RPMI7951 (cell line): ENCODE data around the gene DAGLB. TPM values are rescaled to one million over a fixed set of nuclear protein-coding genes. Genes with fewer than 3 reads are reported as not detected.
"Not testable (repeated sequence)": the region's sequence is repeated elsewhere in the genome, so short reads cannot be mapped to it uniquely, and the experiment has no call there.

Experiments used
- DNase-seq: peaks from one replicate; pipeline ENCODE4 v3.0.0-alpha.2; 2012; ENCODE audit warnings: low read depth
- total RNA-seq: library from RNA; depleted of rRNA; stranded (reverse); fragments of >200 nt; shearing (Covaris generic); gene quantifications from 2 replicates; pipeline ENCODE4 v1.2.3, GENCODE V29; 2014

DAGLB gene
- total RNA-seq, 1 experiment from 2014 or later, result 13.0 TPM

DNA sequence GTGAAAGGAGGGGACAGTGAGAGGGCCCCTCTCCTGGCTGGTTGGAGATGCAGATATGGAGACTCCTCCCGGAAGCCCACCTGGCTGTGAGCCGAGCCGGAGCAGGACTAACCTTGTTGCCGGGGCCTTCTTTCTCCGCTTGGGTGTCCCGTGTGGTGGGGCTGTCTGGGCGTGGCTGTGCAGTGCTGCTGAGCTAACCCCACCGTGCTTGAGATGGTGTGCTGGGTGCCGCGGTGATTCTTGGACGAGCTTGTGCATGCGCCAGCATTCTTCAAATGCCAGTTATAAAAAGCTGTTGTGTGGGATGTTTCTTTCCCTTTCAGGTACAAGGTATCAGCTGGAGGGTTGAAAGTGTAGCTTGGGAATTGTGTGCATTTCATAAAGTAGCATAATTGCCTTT lies 48.8 kb downstream of the DAGLB start:
- DNase-seq, result no peak

DNA sequence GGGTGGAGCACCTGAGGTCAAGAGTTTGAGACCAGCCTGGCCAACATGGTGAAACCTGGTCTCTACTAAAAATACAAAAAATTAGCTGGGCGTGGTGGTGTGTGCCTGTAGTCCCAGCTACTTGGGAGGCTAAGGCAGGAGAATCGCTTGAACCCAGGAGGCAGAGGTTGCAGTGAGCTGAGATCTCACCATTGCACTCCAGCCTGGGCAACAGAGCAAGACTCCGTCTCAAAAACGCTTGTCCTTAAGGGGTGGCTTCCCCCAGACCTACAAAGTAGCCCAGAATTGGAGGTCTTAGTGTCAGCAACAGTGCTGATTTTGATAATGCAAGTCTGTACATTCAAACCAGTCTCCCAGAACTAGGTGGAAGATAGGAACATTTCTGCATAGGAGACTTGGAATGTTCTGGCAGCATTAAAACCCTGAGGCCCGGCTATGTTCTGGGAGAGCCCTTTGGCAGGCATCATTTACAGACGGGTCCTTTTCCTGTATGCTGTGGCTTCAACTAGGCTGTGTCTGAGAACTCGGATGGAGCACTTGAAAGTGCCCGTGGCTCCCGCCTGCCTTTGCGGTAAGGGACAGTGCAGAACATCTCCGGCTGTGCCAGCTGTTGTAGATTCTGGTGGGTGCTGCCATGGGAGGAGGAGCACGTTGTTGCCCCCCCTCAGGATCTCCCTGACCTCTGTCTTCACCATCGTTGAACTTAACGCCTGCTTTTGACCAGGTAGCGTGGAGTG lies 49.8 kb downstream of the DAGLB start:
- not testable (repeated sequence) for DNase-seq

- DNase-seq, result no peak
Observed at GRCh38 chr7:6395898-6396595, 51.7 kb downstream of the DAGLB start.

DNA sequence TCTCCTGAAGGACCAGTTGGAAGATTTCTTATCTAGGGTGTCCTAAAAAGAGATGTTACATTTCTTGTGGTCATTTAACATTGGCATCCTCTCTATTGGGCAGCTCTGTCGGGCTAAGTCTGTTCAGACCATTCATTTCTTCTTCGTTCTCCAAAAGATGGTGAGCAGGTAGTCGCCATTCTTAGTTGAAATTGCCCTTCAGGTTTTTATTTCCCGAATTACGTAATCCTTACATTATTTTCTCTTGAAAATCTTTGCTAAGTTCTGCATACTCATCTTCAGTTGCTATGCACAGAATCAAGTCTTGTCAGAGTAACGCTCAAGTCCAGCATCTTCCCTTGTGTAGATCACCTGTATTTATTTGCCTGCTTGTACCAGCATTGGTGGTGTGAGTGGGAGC lies 53.6 kb downstream of the DAGLB start:
- no peak for DNase-seq

- DNase-seq, result no peak
Observed at GRCh38 chr7:6393667-6394056, 54.1 kb downstream of the DAGLB start.

GRCh38 chr7:6392712-6393666 lies 54.8 kb downstream of the DAGLB start:
- DNase-seq, result peak; percentile 94

DNA sequence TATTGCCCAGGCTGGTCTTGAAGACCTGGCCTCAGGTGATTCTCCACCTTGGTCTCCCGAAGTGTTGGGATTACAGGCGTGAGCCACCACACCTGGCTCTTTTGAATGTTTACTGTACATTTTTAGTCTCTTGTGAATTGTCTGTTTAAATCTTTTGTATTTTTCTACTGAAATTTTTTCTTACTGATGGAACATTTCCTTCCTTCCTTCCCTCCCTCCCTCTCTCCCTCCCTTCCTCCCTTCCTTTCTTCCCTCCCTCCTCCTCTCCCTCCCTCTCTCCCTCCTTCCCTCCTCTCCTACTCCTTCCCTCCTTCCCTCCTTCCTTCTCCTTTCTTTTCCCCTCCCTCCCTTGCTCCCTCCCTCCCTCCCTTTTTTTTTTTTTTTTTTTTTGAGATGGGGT lies 58.0 kb downstream of the DAGLB start:
- DNase-seq, result no peak

DNA sequence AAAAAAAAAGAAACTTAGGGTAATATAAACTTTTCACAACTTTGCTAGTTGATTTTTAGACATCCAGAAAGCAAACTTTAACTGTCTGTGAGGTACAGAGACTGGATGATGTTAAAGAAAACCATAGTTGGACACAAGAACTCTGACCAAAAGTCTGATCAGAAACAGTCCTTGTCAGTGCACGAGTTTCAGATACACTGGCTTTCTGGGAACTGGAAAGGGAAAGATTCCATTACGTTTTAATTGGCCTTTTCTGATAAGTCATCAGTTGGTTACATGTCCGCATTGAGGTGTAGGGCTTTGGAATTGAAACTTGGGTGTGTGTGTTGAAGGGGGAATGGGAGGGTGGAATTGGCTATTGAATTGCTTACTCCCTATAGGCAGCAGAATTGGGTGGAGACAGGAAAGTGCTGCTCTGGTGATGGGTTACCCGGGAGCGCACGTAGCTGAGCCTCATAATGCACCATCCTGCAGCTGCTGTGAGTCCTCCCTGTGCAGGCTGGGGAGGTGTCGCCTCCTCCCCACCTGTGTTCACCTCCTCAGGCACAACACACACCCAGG lies 59.9 kb downstream of the DAGLB start:
- no peak for DNase-seq

DNA sequence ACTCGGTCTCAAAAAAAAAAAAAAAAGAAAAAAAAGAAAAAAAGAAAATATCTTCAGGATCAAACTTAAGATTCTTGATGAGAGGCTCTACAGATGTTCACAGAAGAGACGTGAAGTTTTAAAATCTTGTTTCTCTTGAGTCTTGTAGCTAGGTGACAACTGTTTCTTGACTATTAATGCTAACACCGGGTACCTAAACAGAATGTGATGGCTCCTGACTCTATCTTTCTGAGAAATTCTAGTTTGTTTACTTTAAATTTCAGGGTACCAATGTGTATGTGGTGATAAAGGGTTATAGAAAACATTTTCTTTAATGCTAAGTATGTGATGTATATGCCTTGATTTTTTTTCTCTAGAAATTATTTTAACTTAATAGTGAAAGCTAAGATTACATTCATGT lies 61.0 kb downstream of the DAGLB start:
- no peak for DNase-seq

- no peak for DNase-seq
Observed at GRCh38 chr7:6385909-6386560, 61.7 kb downstream of the DAGLB start.

- DNase-seq, result peak; percentile 94
Observed at GRCh38 chr7:6385110-6385781, 62.5 kb downstream of the DAGLB start.

DNA sequence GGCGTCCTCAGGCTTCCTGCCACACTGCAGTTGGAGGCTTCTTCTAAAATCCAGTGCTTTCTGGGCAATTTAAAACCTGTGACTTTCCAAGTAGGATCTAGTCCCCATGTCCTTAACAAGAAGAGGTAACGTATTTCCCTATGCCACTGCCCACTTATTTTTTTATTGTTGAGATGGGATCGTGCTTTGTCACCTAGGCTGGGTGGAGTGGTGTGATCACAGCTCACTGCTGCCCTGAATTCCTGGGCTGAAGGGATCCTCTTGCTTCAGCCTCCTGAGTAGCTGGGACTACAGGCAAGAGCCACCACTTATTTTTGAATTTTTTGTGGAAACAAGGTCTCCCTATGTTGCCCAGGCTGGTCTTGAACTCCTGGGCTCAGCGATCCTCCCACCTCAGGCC lies 63.4 kb downstream of the DAGLB start:
- DNase-seq, result no peak

DNA sequence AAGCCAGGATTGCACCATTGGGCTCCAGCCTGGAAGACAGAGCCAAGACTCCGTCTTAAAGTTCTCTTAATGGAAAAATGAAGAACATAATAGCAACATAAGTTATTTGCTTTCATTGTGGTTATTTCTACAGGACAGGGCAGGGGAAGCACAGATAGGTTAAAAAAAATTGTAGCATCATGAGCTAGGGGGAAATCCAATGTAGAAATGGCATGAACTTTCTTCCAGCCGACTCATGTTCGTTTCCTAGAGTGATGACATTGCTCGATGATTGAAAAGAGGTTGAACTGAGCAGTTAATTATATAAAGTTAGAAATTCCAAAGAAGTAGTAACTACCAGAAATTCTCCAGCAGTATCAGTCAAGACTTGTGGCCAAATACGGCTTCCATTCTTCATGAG lies 64.9 kb downstream of the DAGLB start:
- no peak for DNase-seq

DNA sequence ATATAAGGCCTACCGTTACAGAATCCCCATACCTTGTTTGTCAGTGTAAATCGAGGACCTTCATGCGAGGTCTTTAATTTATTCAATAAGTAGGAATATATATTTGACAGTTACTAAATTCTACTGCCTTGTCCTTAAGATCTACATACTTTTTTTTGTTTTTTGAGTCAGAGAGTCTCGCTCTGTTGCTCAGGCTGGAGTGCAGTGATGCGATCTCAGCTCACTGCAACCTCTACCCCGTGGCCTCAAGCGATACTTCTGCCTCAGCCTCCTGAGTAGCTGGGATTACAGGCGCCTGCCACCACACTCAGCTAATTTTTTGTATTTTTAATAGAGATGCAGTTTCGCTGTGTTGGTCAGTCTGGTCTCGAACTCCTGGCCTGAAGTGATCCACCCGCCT lies 65.9 kb downstream of the DAGLB start:
- not testable (repeated sequence) for DNase-seq

DNA sequence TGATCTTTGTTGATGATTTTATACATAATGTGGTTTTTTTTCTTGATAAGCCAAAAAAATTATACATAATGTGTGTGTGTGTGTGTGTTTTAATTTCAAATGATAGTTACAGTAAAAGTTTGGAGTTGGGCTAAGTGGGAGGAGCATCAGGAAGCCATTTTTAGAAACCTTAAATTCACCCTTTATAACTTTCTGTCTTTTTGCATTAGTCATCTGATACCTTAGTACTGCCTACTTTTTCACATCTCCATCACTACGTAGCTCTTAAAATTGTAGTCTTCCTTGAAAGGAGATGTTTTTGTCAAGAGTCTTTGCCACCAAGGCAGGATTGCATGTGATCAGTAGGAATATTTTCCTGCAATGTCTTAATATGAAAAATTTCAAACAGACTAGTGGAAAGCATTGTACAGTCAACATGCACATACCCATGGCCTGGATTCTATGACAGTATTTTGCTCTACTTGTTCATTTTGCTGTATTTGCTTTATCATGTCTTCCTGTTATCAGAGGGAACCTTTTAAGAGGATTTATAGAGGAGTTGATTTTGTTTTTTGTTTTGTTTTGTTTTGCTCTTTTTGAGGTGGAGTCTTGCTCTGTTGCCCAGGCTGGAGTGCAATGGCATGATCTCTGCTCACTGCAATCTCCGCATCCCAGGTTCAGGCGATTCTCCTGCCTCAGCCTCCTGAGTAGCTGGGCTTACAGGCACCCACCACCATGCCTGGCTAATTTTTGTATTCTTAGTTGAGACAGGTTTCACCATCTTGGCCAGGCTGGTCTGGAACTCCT lies 67.3 kb downstream of the DAGLB start:
- DNase-seq, result no peak

DNA sequence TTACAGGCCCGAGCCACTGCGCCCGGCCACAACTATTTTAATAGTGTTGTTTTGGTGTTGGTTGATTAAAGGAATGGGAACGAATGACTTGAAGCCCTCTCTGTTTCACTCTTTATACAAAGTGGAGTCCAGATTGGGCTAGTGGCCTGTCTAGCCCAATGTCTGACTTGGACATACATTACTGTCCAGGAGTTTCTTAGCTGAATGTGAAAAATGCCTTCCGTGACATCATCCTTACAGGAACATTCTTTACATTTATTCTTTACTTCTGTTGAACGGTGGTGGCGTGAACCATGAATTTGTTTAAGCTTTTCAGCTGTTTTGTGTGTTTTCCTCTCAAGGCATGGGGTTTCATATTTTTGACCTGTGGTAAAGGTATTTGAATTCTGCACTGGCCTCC lies 67.9 kb downstream of the DAGLB start:
- no peak for DNase-seq

GRCh38 chr7:6378556-6378955 lies 69.2 kb downstream of the DAGLB start:
- DNase-seq, result not testable (repeated sequence)

DNA sequence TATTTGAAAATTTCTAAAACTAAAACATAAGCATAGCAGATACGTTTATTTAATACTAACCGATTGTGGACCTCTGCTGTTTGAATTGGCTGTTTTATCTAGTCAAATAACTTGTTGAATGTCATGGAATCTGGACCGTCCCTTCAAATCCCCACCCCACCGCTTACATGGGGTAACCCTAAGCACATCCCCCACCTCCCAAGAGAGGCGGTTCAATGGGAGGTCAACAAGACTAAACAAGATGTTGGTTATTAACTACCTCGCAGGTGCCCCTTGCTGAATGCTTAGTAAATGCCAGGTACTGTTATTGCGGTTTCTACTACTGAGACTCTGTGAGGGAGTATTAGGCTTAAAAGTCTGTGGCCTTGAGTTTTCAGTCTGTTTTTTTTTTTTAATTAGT lies 70.9 kb downstream of the DAGLB start:
- no peak for DNase-seq

DNA sequence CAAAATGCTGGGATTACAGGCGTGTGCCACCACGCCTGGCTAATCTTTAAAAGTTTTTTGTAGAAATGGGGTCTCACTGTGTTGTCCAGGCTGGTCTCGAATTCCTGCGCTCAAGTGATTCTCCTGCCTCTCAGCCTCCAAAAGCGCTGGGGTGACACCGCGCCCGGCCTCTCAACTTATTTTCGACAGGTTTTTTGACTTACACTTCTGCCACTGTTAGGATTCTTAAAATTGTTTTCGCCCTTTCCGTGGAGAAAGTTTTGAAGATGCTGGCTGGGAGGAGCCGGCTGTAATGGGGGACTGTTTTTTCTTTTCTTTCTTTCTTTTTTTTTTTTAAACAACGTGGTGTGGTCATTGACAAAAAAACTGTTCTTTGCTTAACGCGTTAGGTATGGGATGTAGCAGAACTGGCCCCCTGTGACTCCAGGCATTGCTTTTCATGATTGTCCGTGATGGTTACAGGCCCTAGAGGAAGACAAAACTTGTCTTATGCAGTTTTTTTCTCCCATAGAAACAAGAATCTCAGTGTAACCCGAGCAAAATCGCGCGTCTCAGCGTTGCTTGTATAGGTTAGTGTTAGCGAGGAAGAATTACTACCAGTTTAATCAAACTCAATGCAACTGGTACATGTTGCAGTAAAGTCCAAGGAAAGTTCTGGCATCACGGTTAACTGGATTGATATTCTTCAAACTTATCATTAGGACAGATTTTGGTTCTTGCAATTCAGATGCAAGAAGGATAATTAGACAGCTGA lies 72.2 kb downstream of the DAGLB start:
- DNase-seq, result peak; percentile 45
